ENCODE measurements around the gene LMX1A.

GRCh38 chr1:165281207-165281901 lies 75.2 kb downstream of the LMX1A start:
- TF ChIP-seq CTCF (IDR thresholded peaks at IDR 0.05) (no peak), POLR2A (IDR thresholded peaks at IDR 0.05) (no peak)
